Activated naive CD4-positive, alpha-beta T cell treated with anti-CD3 and anti-CD28 coated beads, Interleukin-2, amount 50 U/mL, for 24 hours (primary cell): ENCODE data around the gene LRRK1.

Source experiments
- H3K27ac Mint-ChIP-seq: one replicate; pipeline ENCODE4 v1.8.0; 2021; ENCODE audit warnings: mild to moderate bottlenecking, mixed read lengths
- H3K27me3 Mint-ChIP-seq: one replicate; pipeline ENCODE4 v1.8.0; 2021; ENCODE audit warnings: mixed read lengths
- H3K36me3 Mint-ChIP-seq: one replicate; pipeline ENCODE4 v1.8.0; 2021; ENCODE audit warnings: mixed read lengths
- H3K4me1 Mint-ChIP-seq: one replicate; pipeline ENCODE4 v1.8.0; 2021; ENCODE audit warnings: mixed read lengths
- H3K4me3 Mint-ChIP-seq: one replicate; pipeline ENCODE4 v1.8.0; 2021; ENCODE audit warnings: mild to moderate bottlenecking, mixed read lengths
- H3K9me3 Mint-ChIP-seq: one replicate; pipeline ENCODE4 v1.8.0; 2021; ENCODE audit warnings: mixed read lengths

LRRK1 gene

GRCh38 chr15:101048581-101049030 lies 129.4 kb downstream of the LRRK1 start:
- no peaks in the 10 kb centered on the region for H3K4me1 Mint-ChIP-seq
- H3K36me3 Mint-ChIP-seq = no peaks in the 10 kb centered on the region
- no peaks in the 10 kb centered on the region for H3K27me3 Mint-ChIP-seq
- no peak overlapping the region for H3K4me3 Mint-ChIP-seq
- H3K27ac Mint-ChIP-seq = no peak overlapping the region
- H3K9me3 Mint-ChIP-seq = no peaks in the 10 kb centered on the region

- Mint-ChIP-seq H3K27ac (no peak overlapping the region), H3K36me3 (no peaks in the 10 kb centered on the region), H3K4me1 (no peaks in the 10 kb centered on the region), H3K9me3 (no peaks in the 10 kb centered on the region), H3K4me3 (no peak overlapping the region), H3K27me3 (no peaks in the 10 kb centered on the region)
These were observed 130.1 kb downstream of the LRRK1 start for GRCh38 chr15:101049282-101049681.

- H3K4me1 Mint-ChIP-seq = no peaks in the 10 kb centered on the region
- no peaks in the 10 kb centered on the region for H3K9me3 Mint-ChIP-seq
- no peaks in the 10 kb centered on the region for H3K36me3 Mint-ChIP-seq
- no peak overlapping the region for H3K27ac Mint-ChIP-seq
- no peaks in the 10 kb centered on the region for H3K27me3 Mint-ChIP-seq
- no peak overlapping the region for H3K4me3 Mint-ChIP-seq
These were observed 130.9 kb downstream of the LRRK1 start for GRCh38 chr15:101049856-101050622.

GRCh38 chr15:101050623-101051290 lies 131.6 kb downstream of the LRRK1 start:
- no peaks in the 10 kb centered on the region for H3K9me3 Mint-ChIP-seq
- H3K4me1 Mint-ChIP-seq = no peaks in the 10 kb centered on the region
- H3K27ac Mint-ChIP-seq = no peak overlapping the region
- H3K27me3 Mint-ChIP-seq = no peaks in the 10 kb centered on the region
- H3K36me3 Mint-ChIP-seq = no peaks in the 10 kb centered on the region
- no peak overlapping the region for H3K4me3 Mint-ChIP-seq

GRCh38 chr15:101051291-101052030 lies 132.3 kb downstream of the LRRK1 start:
- no peaks in the 10 kb centered on the region for H3K27me3 Mint-ChIP-seq
- H3K4me1 Mint-ChIP-seq = no peaks in the 10 kb centered on the region
- no peak overlapping the region for H3K4me3 Mint-ChIP-seq
- H3K27ac Mint-ChIP-seq = no peak overlapping the region
- H3K9me3 Mint-ChIP-seq = no peaks in the 10 kb centered on the region
- H3K36me3 Mint-ChIP-seq = no peaks in the 10 kb centered on the region

- Mint-ChIP-seq H3K4me1 (no peaks in the 10 kb centered on the region), H3K27me3 (no peaks in the 10 kb centered on the region), H3K9me3 (no peaks in the 10 kb centered on the region), H3K4me3 (no peak overlapping the region), H3K36me3 (no peaks in the 10 kb centered on the region), H3K27ac (no peak overlapping the region)
These were observed 133.0 kb downstream of the LRRK1 start for GRCh38 chr15:101052031-101052620.

- Mint-ChIP-seq H3K9me3 (no peaks in the 10 kb centered on the region), H3K27me3 (no peaks in the 10 kb centered on the region), H3K4me1 (no peaks in the 10 kb centered on the region), H3K27ac (no peak overlapping the region), H3K4me3 (no peak overlapping the region), H3K36me3 (no peaks in the 10 kb centered on the region)
These were observed 133.5 kb downstream of the LRRK1 start for GRCh38 chr15:101052681-101053121.

GRCh38 chr15:101053261-101053660 lies 134.1 kb downstream of the LRRK1 start:
- Mint-ChIP-seq H3K9me3 (no peaks in the 10 kb centered on the region), H3K4me3 (no peak overlapping the region), H3K4me1 (no peaks in the 10 kb centered on the region), H3K36me3 (no peaks in the 10 kb centered on the region), H3K27me3 (no peaks in the 10 kb centered on the region), H3K27ac (no peak overlapping the region)

GRCh38 chr15:101054116-101054515 lies 135.0 kb downstream of the LRRK1 start:
- Mint-ChIP-seq H3K9me3 (no peaks in the 10 kb centered on the region), H3K4me1 (no peaks in the 10 kb centered on the region), H3K27me3 (no peaks in the 10 kb centered on the region), H3K27ac (no peak overlapping the region), H3K36me3 (no peaks in the 10 kb centered on the region), H3K4me3 (no peak overlapping the region)

GRCh38 chr15:101054991-101055390 lies 135.8 kb downstream of the LRRK1 start:
- Mint-ChIP-seq H3K36me3 (no peaks in the 10 kb centered on the region), H3K27me3 (no peaks in the 10 kb centered on the region), H3K9me3 (no peaks in the 10 kb centered on the region), H3K27ac (no peak overlapping the region), H3K4me3 (no peak overlapping the region), H3K4me1 (no peaks in the 10 kb centered on the region)

- Mint-ChIP-seq H3K4me1 (no peaks in the 10 kb centered on the region), H3K9me3 (no peaks in the 10 kb centered on the region), H3K27me3 (no peaks in the 10 kb centered on the region), H3K36me3 (no peaks in the 10 kb centered on the region), H3K27ac (no peak overlapping the region), H3K4me3 (no peak overlapping the region)
These were observed 136.3 kb downstream of the LRRK1 start for GRCh38 chr15:101055411-101055810.

GRCh38 chr15:101056366-101057334 lies 137.5 kb downstream of the LRRK1 start:
- Mint-ChIP-seq H3K9me3 (no peaks in the 10 kb centered on the region), H3K36me3 (no peaks in the 10 kb centered on the region), H3K27ac (no peak overlapping the region)

GRCh38 chr15:101057841-101058407 lies 138.8 kb downstream of the LRRK1 start:
- H3K4me1 Mint-ChIP-seq = no peaks in the 10 kb centered on the region
- no peak overlapping the region for H3K27ac Mint-ChIP-seq
- H3K36me3 Mint-ChIP-seq = no peaks in the 10 kb centered on the region
- H3K27me3 Mint-ChIP-seq = no peaks in the 10 kb centered on the region
- no peaks in the 10 kb centered on the region for H3K9me3 Mint-ChIP-seq
- H3K4me3 Mint-ChIP-seq = no peak overlapping the region

More at GRCh38 chr15:101056366-101057334, 137.5 kb downstream of the LRRK1 start:
- Mint-ChIP-seq H3K4me1 (no peaks in the 10 kb centered on the region), H3K27me3 (no peaks in the 10 kb centered on the region), H3K4me3 (no peak overlapping the region)

GRCh38 chr15:101058735-101059134 lies 139.6 kb downstream of the LRRK1 start:
- Mint-ChIP-seq H3K27me3 (no peaks in the 10 kb centered on the region), H3K4me1 (no peaks in the 10 kb centered on the region), H3K4me3 (no peak overlapping the region), H3K9me3 (no peaks in the 10 kb centered on the region), H3K36me3 (no peaks in the 10 kb centered on the region), H3K27ac (no peak overlapping the region)
